Endothelial cell of hepatic sinusoid (primary cell): Measurements from ENCODE around the gene CLIC3.
"Not testable (repeated sequence)": the region's sequence is repeated elsewhere in the genome, so short reads cannot be mapped to it uniquely, and the experiment has no call there.

Experiments used
- in situ Hi-C: cut with HindIII; loops from 2 replicates; pipeline ENCODE4 v1.10.0; 2017; ENCODE audit warnings: low sequenced_read_pairs

Gene CLIC3, protein sequence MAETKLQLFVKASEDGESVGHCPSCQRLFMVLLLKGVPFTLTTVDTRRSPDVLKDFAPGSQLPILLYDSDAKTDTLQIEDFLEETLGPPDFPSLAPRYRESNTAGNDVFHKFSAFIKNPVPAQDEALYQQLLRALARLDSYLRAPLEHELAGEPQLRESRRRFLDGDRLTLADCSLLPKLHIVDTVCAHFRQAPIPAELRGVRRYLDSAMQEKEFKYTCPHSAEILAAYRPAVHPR

GRCh38 chr9:136996361-136997292, at the start of gene CLIC3:
Gene CLIC3, minus strand, starts transcription at chr9:136996568. Its CDS starts 25 bp downstream, at chr9:136996543.
- in situ Hi-C loops = no loop called here

DNA sequence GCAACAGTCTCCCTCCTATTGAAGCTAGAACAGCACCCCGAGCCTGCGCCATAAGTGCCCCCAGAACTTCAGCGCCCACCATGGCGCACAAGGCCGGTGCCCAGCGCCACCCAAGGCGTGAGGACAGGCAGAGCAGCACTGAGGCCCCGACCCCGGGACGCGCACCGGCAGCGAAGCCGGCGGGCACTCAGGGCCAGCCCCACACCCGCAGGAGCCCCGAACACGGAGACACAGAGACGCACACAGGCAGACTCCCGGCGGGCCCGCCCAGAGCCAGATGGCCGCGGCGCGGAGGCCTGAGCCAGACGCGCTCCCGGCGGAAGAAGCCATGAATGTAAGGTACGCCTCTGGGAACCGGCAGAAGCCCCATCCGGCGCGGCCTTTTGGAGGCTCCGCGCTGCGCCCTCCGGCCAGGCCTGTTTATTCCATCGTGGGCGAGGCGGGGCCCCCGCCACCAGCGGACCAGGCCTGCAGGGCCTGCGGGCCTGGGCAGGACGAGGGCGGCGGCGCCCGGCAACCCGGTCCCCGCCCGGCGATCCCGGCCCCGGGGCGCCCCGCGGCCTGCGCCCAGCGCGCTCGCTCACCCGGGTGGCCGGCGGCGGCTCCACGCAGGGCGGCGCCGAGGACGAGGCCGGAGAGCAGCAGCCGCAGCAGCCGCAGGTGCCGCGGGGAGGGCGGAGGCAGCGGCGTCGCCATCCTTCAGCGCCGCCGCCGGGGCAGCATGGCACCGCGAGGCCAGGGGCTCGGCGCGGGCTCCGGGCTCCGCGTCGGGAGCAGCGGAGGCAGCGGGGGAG, 49.1 kb upstream of the CLIC3 start:
- in situ Hi-C loops = no loop called here

- in situ Hi-C loops = no loop called here
These were observed 48.3 kb upstream of the CLIC3 start for GRCh38 chr9:137044502-137045177.

DNA sequence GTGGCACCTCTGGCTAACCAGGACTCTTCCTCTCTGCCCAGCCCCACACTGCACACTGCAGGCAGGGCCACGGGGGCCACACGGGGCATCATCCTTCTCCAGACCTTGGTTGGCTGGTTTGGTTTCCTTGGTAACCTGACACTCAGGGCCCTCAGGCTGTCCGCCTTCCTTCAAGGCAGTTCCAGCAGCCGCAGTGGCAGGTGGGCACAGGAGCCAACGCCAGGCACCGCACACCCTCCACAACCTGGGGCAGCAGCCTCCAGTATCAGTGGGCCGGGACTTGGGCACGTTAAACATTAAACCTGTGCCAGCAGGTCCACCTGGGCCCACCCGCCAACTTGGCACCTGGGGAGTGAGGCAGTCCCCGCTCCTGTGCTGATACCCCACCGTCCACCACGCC, 47.7 kb upstream of the CLIC3 start:
- in situ Hi-C loops = no loop called here

DNA sequence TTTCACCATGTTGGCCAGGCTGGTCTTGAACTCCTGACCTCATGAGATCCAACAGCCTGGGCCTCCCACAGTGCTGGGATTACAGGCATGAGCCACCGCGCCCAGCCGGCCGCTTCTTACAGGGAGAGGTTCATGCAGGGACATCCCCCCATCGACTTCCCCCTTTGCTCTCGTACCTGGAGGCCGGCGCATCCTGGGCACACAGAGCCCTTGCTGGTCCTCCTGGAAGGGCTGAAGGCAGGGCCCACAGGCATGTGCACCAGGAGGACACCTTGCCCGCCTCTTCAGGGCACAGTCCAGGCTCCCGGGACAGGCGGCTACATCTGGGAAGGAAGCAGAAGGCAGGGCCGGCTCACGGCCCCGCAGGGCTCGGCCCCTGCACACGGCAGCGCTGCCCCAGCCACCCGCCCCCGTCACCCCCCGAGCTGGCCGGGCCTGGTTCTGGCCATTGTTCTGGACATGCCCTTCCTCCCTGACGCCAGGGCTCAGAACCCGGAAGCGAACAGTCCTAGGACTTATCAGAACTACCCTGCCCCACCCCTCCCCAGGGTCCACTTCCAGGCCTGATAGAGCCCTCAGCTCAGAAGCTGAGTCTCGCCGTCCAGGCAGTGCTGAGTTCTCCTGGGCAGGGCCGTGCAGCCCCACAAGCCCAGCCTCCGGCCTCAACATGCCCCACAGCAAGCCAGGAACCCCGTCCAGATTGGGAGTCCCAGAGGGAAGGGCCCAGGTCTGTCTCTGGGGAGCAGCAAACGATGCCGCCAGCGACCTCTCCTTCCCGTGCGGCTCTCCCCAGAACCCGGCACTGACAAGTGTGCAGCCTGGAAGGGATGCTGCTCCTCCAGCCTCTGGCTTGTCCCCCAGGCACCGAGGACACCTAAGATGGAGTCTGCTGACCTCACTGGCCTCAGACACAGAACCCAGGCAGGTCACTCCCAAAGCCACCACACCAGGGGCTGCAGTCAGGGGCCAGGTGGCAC, 46.7 kb upstream of the CLIC3 start:
- in situ Hi-C loops = no loop called here

- in situ Hi-C loops = no loop called here
These were observed 44.8 kb upstream of the CLIC3 start for GRCh38 chr9:137041124-137041523.

GRCh38 chr9:137040568-137040967, 44.2 kb upstream of the CLIC3 start:
- in situ Hi-C loops = no loop called here

DNA sequence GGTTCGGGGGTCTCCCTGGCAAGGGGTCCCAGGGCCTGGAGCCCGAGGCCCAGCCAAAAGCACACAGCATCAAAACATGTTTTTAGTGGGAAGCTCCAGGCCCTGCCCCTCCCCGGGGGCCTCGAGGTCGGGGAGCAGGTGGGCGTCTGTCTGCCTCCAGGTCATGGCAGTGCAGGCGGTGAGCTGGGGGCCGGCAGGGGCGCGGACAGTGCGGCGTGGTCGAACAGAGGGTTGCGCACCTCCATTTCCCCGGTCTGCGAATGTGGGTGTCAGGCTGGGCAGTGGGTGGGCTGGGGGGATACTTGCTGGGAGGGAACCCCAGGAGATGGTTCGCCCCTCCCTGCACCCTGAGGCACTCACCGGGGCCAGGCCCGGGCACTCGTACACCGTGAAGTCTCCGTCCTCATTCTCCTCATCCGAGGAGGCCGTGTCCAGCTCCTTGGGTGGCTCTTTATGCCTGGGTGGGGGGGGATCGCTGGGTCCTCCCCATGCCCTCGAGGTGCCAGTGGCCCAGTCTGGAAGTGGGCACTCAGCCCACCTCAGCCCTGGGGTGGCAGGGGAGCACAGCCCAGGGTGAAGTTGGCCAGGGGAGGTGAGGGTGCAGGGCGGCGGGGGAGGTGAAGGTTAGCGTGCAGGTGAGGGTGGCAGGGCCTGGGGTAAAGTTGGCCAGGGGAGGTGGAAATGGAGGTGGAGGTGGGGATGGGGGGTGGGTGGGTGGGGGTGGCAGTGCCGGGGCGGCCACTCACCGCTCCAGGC, 43.4 kb upstream of the CLIC3 start:
- in situ Hi-C loops = no loop called here

- in situ Hi-C loops = no loop called here
These were observed 42.5 kb upstream of the CLIC3 start for GRCh38 chr9:137038916-137039315.

GRCh38 chr9:137037483-137037882, 41.1 kb upstream of the CLIC3 start:
- in situ Hi-C loops = no loop called here

GRCh38 chr9:137037035-137037434, 40.7 kb upstream of the CLIC3 start:
- in situ Hi-C loops = no loop called here

GRCh38 chr9:137035937-137036336, 39.6 kb upstream of the CLIC3 start:
- in situ Hi-C loops = no loop called here

GRCh38 chr9:137035507-137035834, 39.1 kb upstream of the CLIC3 start:
- in situ Hi-C loops = no loop called here

- in situ Hi-C loops = no loop called here
These were observed 38.5 kb upstream of the CLIC3 start for GRCh38 chr9:137034709-137035506.

GRCh38 chr9:137034039-137034708, 37.8 kb upstream of the CLIC3 start:
- in situ Hi-C loops = no loop called here

DNA sequence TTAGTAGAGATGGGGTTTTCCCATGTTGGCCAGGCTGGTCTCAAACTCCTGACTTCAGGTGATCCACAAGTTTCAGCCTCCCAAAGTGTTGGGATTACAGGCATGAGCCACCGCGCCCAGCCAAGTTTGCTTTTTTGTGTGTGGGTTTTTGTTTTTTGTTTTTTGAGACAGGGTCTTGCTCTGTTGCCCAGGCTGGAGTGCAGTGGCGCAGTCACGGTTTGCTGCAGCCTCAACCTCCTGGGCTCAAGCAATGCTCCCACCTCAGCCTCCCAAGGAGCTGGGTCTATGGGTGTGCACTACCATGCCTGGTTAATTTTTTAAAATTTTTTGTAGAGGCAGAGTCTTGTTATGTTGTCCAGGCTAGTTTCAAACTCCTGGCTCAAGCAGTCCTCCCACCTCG, 37.1 kb upstream of the CLIC3 start:
- in situ Hi-C loops = not testable (repeated sequence)

DNA sequence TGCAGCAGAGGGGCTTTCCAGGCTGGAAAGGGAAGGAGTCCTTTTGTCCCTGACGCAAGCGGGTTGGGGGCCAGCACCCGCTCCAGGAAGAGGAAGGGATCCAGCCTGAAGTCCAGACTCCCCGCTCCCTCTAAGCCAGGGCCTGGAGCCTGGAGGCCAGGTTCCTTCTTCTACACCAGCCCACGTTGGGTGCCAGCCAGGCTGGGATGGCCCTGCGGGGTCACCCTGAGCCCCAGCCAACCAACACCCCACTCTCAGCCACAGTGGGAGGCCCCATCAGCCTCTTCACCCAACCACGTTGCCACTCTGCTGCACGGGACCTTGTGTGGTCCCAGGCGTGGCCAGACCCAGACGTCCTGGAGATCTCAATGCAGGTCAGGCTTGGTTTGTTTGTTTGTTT, 36.5 kb upstream of the CLIC3 start:
- in situ Hi-C loops = no loop called here
